Effector memory CD4-positive, alpha-beta T cell (primary cell): Measurements from ENCODE around the gene PRKACA.
"Not testable (repeated sequence)": the region's sequence is repeated elsewhere in the genome, so short reads cannot be mapped to it uniquely, and the experiment has no call there.

Experiments used
- DNase-seq, 3 donors: peaks; one replicate each; pipeline ENCODE4 v3.0.0-alpha.2; 2020
- H3K27ac ChIP-seq: 2 replicates; pipeline ENCODE4 v1.7.0; 2013; ENCODE audit warnings: mild to moderate bottlenecking, low read length, moderate library complexity; ENCODE audit not compliant: insufficient read depth, poor library complexity, severe bottlenecking
- H3K27me3 ChIP-seq: replicated peaks from 2 replicates; pipeline ENCODE4 v1.7.0; 2013; ENCODE audit warnings: mild to moderate bottlenecking, low read length; ENCODE audit not compliant: insufficient read depth, control insufficient read depth, poor library complexity, severe bottlenecking
- H3K36me3 ChIP-seq: 2 replicates; pipeline ENCODE4 v1.7.0; 2013; ENCODE audit warnings: mild to moderate bottlenecking, low read length, moderate library complexity; ENCODE audit not compliant: control insufficient read depth, insufficient read depth
- H3K4me1 ChIP-seq: 2 replicates; pipeline ENCODE4 v1.7.0; 2013; ENCODE audit warnings: low read length, mild to moderate bottlenecking; ENCODE audit not compliant: control insufficient read depth, insufficient read depth, poor library complexity, severe bottlenecking
- H3K4me3 ChIP-seq: 2 replicates; pipeline ENCODE4 v1.7.0; 2013; ENCODE audit warnings: low read length, low read depth, mild to moderate bottlenecking; ENCODE audit not compliant: insufficient read depth, poor library complexity, severe bottlenecking
- H3K9me3 ChIP-seq: 2 replicates; pipeline ENCODE4 v1.7.0; 2013; ENCODE audit warnings: mild to moderate bottlenecking, low read length, moderate library complexity; ENCODE audit not compliant: control insufficient read depth

PRKACA gene

DNA sequence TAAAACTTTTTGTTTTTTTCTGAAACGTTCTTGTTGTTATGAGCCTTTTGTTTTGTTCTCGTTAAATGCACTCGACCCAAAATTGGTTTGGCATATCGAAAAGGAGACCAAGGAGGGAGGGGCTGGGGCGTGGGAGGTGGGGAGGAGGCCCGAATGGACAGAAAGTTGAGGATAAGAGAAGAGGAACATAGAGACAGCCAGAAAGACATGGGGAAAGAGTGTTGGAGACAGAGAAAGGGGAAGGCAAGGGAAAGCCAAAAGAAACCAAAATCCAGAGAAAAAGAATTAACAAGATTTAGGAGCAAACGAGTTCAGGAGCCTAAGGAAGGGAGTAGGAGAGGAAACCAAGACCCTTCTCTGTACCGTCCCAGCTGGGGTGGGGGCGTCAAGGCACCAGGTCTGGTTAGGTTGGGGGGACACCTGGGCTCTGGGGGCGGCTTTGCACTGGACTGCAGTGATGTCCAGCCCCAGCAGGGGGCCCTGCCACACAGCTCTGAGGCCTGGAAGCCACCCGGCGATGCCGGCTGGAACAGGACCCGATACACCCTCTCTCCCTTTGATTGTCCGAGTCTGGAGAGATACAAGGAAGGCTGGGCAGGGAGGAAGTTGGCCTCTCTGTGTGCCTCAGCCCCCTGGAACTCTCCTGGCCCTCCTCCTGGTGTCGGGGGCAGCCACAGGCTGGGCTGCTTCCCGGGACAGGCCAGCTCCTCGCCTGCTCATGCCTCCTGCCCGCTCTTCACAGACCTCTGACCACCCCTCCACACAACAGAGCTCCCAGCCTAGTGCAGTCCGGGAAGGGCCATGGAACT is 30.4 kb upstream of the PRKACA start:
- H3K36me3 ChIP-seq, result no peaks in the 10 kb centered on the region
- H3K27me3 ChIP-seq, result no peaks in the 10 kb centered on the region
- H3K9me3 ChIP-seq, result no peaks in the 10 kb centered on the region
- no peak overlapping the region for H3K4me3 ChIP-seq
- DNase-seq, result peak in 2 of 3 donors; percentile 25 to 32
- peaks cover 27% of the 10 kb centered on the region for H3K4me1 ChIP-seq
- peak overlapping the region; percentile 89 for H3K27ac ChIP-seq

- Histone ChIP-seq H3K27me3 (no peaks in the 10 kb centered on the region), H3K9me3 (no peaks in the 10 kb centered on the region), H3K4me3 (no peak overlapping the region), H3K36me3 (no peaks in the 10 kb centered on the region), H3K4me1 (peaks cover 27% of the 10 kb centered on the region), H3K27ac (no peak overlapping the region)
- no peak for DNase-seq
Observed at GRCh38 chr19:14146789-14147216, 29.2 kb upstream of the PRKACA start.

GRCh38 chr19:14146169-14146568 is 28.6 kb upstream of the PRKACA start:
- not testable (repeated sequence) for H3K27ac ChIP-seq, H3K9me3 ChIP-seq, H3K27me3 ChIP-seq, DNase-seq, H3K36me3 ChIP-seq, H3K4me3 ChIP-seq
- H3K4me1 ChIP-seq, result peaks cover 27% of the 10 kb centered on the region

DNA sequence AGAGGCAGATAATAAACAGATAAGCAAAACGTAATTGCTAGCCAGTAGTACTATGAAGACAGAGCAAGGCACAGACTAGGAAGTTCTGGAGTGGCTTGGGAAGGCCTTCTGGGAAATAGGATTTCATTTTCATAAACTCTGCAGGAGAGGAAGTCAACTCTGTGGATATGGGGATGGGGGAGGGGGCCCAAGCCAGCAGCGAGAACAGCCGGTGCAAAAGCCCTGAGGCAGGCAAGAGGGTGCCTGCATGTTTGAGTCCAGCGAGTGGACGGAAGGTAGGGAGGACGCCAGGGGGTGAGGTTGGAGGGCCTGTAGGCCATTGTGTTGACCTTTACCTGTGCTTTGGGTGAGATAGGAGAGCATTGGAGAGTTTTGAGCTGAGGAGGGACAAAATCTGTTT is 27.8 kb upstream of the PRKACA start:
- H3K4me3 ChIP-seq, result no peak overlapping the region
- peaks cover 23% of the 10 kb centered on the region for H3K4me1 ChIP-seq
- no peak for DNase-seq
- H3K27ac ChIP-seq, result no peak overlapping the region
- no peaks in the 10 kb centered on the region for H3K27me3 ChIP-seq
- no peaks in the 10 kb centered on the region for H3K36me3 ChIP-seq
- no peaks in the 10 kb centered on the region for H3K9me3 ChIP-seq

- Histone ChIP-seq H3K9me3 (no peaks in the 10 kb centered on the region), H3K4me3 (no peak overlapping the region), H3K36me3 (no peaks in the 10 kb centered on the region), H3K4me1 (peaks cover 2% of the 10 kb centered on the region), H3K27ac (no peak overlapping the region), H3K27me3 (no peaks in the 10 kb centered on the region)
- no peak for DNase-seq
Observed at GRCh38 chr19:14142262-14143190, 25.0 kb upstream of the PRKACA start.

- no peak for DNase-seq
- no peak overlapping the region for H3K4me3 ChIP-seq
- H3K27me3 ChIP-seq, result no peaks in the 10 kb centered on the region
Observed at GRCh38 chr19:14141041-14141440, 23.5 kb upstream of the PRKACA start.

GRCh38 chr19:14139944-14140343 is 22.4 kb upstream of the PRKACA start:
- no peak overlapping the region for H3K27ac ChIP-seq
- DNase-seq, result no peak
- H3K4me1 ChIP-seq, result peaks cover 16% of the 10 kb centered on the region
- H3K27me3 ChIP-seq, result no peaks in the 10 kb centered on the region
- H3K36me3 ChIP-seq, result no peaks in the 10 kb centered on the region
- H3K4me3 ChIP-seq, result no peak overlapping the region
- no peaks in the 10 kb centered on the region for H3K9me3 ChIP-seq

More at GRCh38 chr19:14141041-14141440, 23.5 kb upstream of the PRKACA start:
- Histone ChIP-seq H3K36me3 (no peaks in the 10 kb centered on the region), H3K4me1 (peaks cover 10% of the 10 kb centered on the region), H3K27ac (no peak overlapping the region), H3K9me3 (no peaks in the 10 kb centered on the region)

DNA sequence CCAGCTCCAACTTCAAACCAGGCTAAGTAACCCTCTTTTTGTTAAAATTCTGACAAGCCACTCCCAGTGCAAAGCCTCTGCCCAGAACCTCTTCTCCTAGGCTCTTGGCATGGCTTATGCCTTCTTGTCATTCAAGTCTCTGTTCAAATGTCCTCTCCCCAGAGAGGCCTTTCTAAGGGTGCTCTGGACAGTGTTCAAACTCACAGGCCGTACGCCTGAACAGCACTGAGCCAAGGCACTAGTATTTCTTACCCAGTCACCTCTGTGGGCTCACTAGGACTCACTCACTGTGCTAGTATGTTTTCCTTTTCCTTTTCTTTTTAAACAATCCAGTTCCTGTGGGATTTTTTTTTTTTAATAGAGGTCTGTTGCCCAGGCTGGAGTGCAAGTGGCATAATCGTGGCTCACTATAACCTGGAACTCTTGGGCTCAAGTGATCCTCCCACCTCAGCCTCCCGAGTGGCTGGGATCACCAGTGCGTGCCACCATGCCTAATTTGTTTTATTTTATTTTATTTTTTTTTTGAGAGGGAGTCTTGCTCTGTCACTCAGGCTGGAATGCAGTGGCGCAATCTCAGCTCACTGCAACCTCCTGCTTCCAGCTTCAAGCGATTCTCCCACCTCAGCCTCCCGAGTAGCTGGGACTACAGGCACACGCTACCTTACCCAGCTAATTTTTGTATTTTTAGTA is 21.2 kb upstream of the PRKACA start:
- H3K36me3 ChIP-seq, result no peaks in the 10 kb centered on the region
- H3K27me3 ChIP-seq, result no peaks in the 10 kb centered on the region
- H3K27ac ChIP-seq, result no peak overlapping the region
- no peaks in the 10 kb centered on the region for H3K9me3 ChIP-seq
- H3K4me3 ChIP-seq, result no peak overlapping the region
- no peak for DNase-seq
- peaks cover 16% of the 10 kb centered on the region for H3K4me1 ChIP-seq

DNA sequence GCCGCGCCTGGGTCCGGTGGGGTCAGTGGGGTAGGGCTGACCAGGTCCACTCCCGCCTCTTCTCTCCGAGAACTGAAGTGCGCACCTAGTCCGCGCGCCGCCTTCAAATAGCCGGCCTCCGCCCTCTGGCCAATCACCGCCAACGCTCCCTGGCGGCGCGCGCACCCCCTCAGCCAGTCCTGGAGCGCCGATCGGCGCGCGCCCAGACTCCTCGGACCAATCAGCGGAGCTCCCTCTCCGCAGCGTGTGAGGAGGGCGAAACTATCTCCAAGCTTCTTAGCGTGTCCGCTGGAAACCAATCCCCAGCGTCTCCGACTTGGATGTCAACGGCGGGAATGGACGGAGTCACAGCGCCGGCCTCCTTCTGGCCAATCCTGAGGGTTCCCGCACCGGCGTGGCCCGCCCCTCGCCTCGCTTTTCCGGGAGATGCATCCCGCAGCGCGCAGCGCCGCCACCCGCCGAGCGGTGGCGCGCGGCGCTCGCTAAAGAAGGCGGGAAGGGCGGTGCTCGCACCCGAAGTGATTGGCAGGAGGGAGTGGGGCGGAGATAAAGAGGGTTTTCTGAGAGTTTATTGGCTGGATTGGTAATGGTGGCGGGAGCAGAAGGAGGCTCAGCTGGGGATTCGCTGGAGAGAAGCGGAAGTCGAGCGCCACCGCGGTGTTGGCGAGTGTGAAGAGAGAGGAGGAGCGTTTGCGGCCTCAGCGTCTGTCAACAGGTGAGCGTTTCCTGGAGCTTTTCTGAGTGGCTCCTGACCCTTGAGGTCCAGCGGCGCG is 19.1 kb upstream of the PRKACA start, which contains the start of gene ASF1B:
TSS of gene ASF1B (minus strand) at position 81 of the 773 bp plus-strand sequence. CDS start 133 bp downstream, outside the sequence.
- H3K36me3 ChIP-seq, result no peaks in the 10 kb centered on the region
- H3K4me3 ChIP-seq, result peak within 1 kb of the TSS; percentile 83
- H3K27ac ChIP-seq, result peak within 1 kb of the TSS; percentile 96
- H3K9me3 ChIP-seq, result no peaks in the 10 kb centered on the region
- DNase-seq, result peak; percentile 97 to 98 (median 97)
- no peaks in the 10 kb centered on the region for H3K27me3 ChIP-seq
- H3K4me1 ChIP-seq, result peaks cover 16% of the 10 kb centered on the region
